A549 (cell line): Measurements from ENCODE around the gene CDH19. TPM values are rescaled to one million over a fixed set of nuclear protein-coding genes. Genes with fewer than 3 reads are reported as not detected.

Experiments
- ATAC-seq, 2 experiments: fragments of 200-7000 bp in 1 of 2; fragments of >200 bp in 1 of 2; cut with Nextera tagmentation in 1 of 2; cut with Tn5 transposase in 1 of 2; 3 replicates each; pipeline versions ENCODE4 v1.8.0 to v1.9.1; 2018 to 2020; ENCODE audit warnings: mild to moderate bottlenecking in 1 of 2, moderate library complexity in 1 of 2
- CTCF ChIA-PET: fragments of 300-600 bp; sonication (Branson Sonifier 250); formaldehyde crosslinking; extraction: SDS; loops from one replicate; lab custom pipeline; 2021; ENCODE audit warnings: antibody characterized with exemption, inconsistent platforms; lab: Yijun Ruan, JAX
- POLR2A ChIA-PET: fragments of 350-600 bp; formaldehyde crosslinking; extraction: SDS; loops from one replicate; lab custom pipeline; 2021; ENCODE audit warnings: antibody characterized with exemption, inconsistent platforms; lab: Yijun Ruan, JAX
- DNase-seq, 2 experiments: peaks; one replicate each; pipeline versions ENCODE4 v3.0.0 to v3.0.0-alpha.2; 2011 to 2016; ENCODE audit warnings: low read depth in 1 of 2, low spot score in 1 of 2
- FAIRE-seq: peaks from 2 replicates; lab custom pipeline; 2011; peaks lifted over from hg19 to GRCh38; lab: Jason Lieb, UNC
- H3K27ac ChIP-seq, 2 experiments: fragments of >200 bp; sonication (Bioruptor Twin); formaldehyde crosslinking; 3 replicates each; pipeline ENCODE4 v1.5.1; 2016 to 2017
- H3K4me1 ChIP-seq: fragments of >200 bp; sonication (Bioruptor Twin); formaldehyde crosslinking; 3 replicates; pipeline ENCODE4 v1.6.1; 2016
- H3K4me2 ChIP-seq: fragments of >200 bp; sonication (Bioruptor Twin); formaldehyde crosslinking; 3 replicates; pipeline ENCODE4 v1.6.1; 2016
- H3K4me3 ChIP-seq: fragments of >200 bp; sonication (Bioruptor Twin); formaldehyde crosslinking; 3 replicates; pipeline ENCODE4 v1.5.1; 2016
- H3K9me3 ChIP-seq: fragments of >200 bp; sonication (Bioruptor Twin); formaldehyde crosslinking; 3 replicates; pipeline ENCODE4 v1.6.1; 2016
- ATOH8 ChIP-seq: fragments of 250-450 bp; sonication (Bioruptor Pico); IDR thresholded peaks from 2 replicates; pipeline ENCODE4 v1.5.0; 2020; ENCODE audit warnings: low read depth, mild to moderate bottlenecking, moderate library complexity
- BCL3 ChIP-seq: fragments of >200 bp; sonication (Bioruptor Twin); formaldehyde crosslinking; IDR thresholded peaks from 3 replicates; pipeline ENCODE4 v1.6.1; 2016
- BHLHE40 ChIP-seq: IDR thresholded peaks from 2 replicates; pipeline ENCODE4 v1.6.1; 2012; ENCODE audit warnings: low read depth, low read length, inconsistent platforms
- CBX2 ChIP-seq: fragments of 200-600 bp; sonication (generic); IDR thresholded peaks from 2 replicates; pipeline ENCODE4 v1.6.1; 2016; ENCODE audit warnings: low read depth, mild to moderate bottlenecking, borderline replicate concordance
- CEBPB ChIP-seq, 2 experiments: fragments of >200 bp in 1 of 2; sonication (Bioruptor Twin) in 1 of 2; formaldehyde crosslinking in 1 of 2; IDR thresholded peaks; 2 replicates each; pipeline ENCODE4 v1.6.1; 2012 to 2016
- EHF ChIP-seq: fragments of 250-450 bp; sonication (Bioruptor Pico); IDR thresholded peaks from 2 replicates; pipeline ENCODE4 v1.5.0; 2020; ENCODE audit warnings: mild to moderate bottlenecking
- ELK1 ChIP-seq: fragments of 150-350 bp; IDR thresholded peaks from 2 replicates; pipeline ENCODE4 v1.6.1; 2014; ENCODE audit warnings: low read depth, mild to moderate bottlenecking, low read length
- EP300 ChIP-seq, 2 experiments: fragments of >200 bp; sonication (Bioruptor Twin); formaldehyde crosslinking; IDR thresholded peaks; 2 replicates in 1 of 2; 3 replicates in 1 of 2; pipeline ENCODE4 v1.6.1; 2016 to 2017
- FOSL2 ChIP-seq, 2 experiments: fragments of 450-650 bp in 1 of 2; fragments of >200 bp in 1 of 2; sonication (Bioruptor Twin) in 1 of 2; formaldehyde crosslinking; IDR thresholded peaks; 2 replicates each; pipeline versions ENCODE4 v1.5.0 to v1.6.1; 2016 to 2020; ENCODE audit warnings: mild to moderate bottlenecking in 1 of 2, moderate library complexity in 1 of 2
- FOXS1 ChIP-seq: fragments of 250-450 bp; sonication (Bioruptor Pico); IDR thresholded peaks from 2 replicates; pipeline ENCODE4 v1.5.0; 2020; ENCODE audit warnings: mild to moderate bottlenecking, moderate library complexity
- GATA3 ChIP-seq: IDR thresholded peaks from 2 replicates; pipeline ENCODE4 v1.6.1; 2012; ENCODE audit warnings: borderline replicate concordance
- HDAC2 ChIP-seq: fragments of 200-600 bp; sonication (generic); IDR thresholded peaks from 2 replicates; pipeline ENCODE4 v1.6.1; 2016
- HES2 ChIP-seq: fragments of >200 bp; sonication (Bioruptor Twin); formaldehyde crosslinking; IDR thresholded peaks from 2 replicates; pipeline ENCODE4 v1.6.1; 2016
- HEYL ChIP-seq: fragments of 250-450 bp; sonication (Bioruptor Pico); IDR thresholded peaks from 2 replicates; pipeline ENCODE4 v1.8.0; 2021; ENCODE audit warnings: mild to moderate bottlenecking, moderate library complexity
- HMGXB4 ChIP-seq: fragments of 250-450 bp; sonication (Bioruptor Pico); IDR thresholded peaks from 2 replicates; pipeline ENCODE4 v1.5.0; 2021; ENCODE audit warnings: mild to moderate bottlenecking, moderate library complexity, borderline replicate concordance
- HOXB13 ChIP-seq: fragments of 250-450 bp; sonication (Bioruptor Pico); IDR thresholded peaks from 2 replicates; pipeline ENCODE4 v1.5.0; 2020; ENCODE audit warnings: low read depth, mild to moderate bottlenecking, moderate library complexity
- JUNB ChIP-seq: fragments of >200 bp; sonication (Bioruptor Twin); formaldehyde crosslinking; IDR thresholded peaks from 2 replicates; pipeline ENCODE4 v1.6.1; 2016
- MYC ChIP-seq: IDR thresholded peaks from 2 replicates; pipeline ENCODE4 v1.6.1; 2012; ENCODE audit warnings: mild to moderate bottlenecking, inconsistent platforms, low read length, improper control_type of control experiment, borderline replicate concordance
- NFE2L2 ChIP-seq: fragments of 150-350 bp; conservative IDR thresholded peaks from 2 replicates; pipeline ENCODE4 v1.6.1; 2014; ENCODE audit warnings: low read length
- NR3C1 ChIP-seq: fragments of >200 bp; sonication (Bioruptor Twin); formaldehyde crosslinking; IDR thresholded peaks from 3 replicates; pipeline ENCODE4 v1.6.1; 2017
- POLR2AphosphoS2 ChIP-seq: conservative IDR thresholded peaks from 2 replicates; pipeline ENCODE4 v1.6.1; 2012; ENCODE audit warnings: low read length, improper control_type of control experiment, inconsistent platforms
- RAD21 ChIP-seq, 2 experiments: fragments of >200 bp in 1 of 2; sonication (Bioruptor Twin) in 1 of 2; formaldehyde crosslinking in 1 of 2; IDR thresholded peaks in 1 of 2; conservative IDR thresholded peaks in 1 of 2; 2 replicates in 1 of 2; 3 replicates in 1 of 2; pipeline ENCODE4 v1.6.1; 2012 to 2018; ENCODE audit warnings: inconsistent platforms in 1 of 2
- RCOR1 ChIP-seq: fragments of 150-350 bp; IDR thresholded peaks from 2 replicates; pipeline ENCODE4 v1.6.1; 2014; ENCODE audit warnings: antibody characterized with exemption, low read length, low read depth
- RNF2 ChIP-seq: fragments of 200-600 bp; sonication (generic); IDR thresholded peaks from 2 replicates; pipeline ENCODE4 v1.6.1; 2016; ENCODE audit warnings: low read depth, mild to moderate bottlenecking, antibody characterized with exemption, moderate library complexity, borderline replicate concordance
- WGBS: methylation state at CpG from one replicate; pipeline ENCODE4 v1.1.6; 2017; ENCODE audit errors: missing lambda C conversion rate; 5-methylcytosine and 5-hydroxymethylcytosine counted together
- polyA plus RNA-seq, 4 experiments: library from polyadenylated mRNA; depleted of rRNA in 3 of 4; stranded (reverse); fragments of >200 nt; fragmentation: RNase III in 1 of 4; extraction: RNeasy Plus Mini Kit Qiagen cat#74134 plus additional on column Dnase treatment in 1 of 4; gene quantifications; 2 replicates in 3 of 4; 3 replicates in 1 of 4; pipeline ENCODE4 v1.2.3, GENCODE V29; 2011 to 2017

The CDH19 gene
- polyA plus RNA-seq, 2 of the 4 experiments (the other 2 are of a cell fraction): 1.4 to 1.5 TPM

- TF ChIP-seq RAD21 (conservative IDR thresholded peaks at IDR 0.05 in 1 of 2, IDR thresholded peaks at IDR 0.05 in 1 of 2) (no peak), HMGXB4 (no peak), BCL3 (no peak), POLR2AphosphoS2 (no peak), NFE2L2 (no peak), FOXS1 (CRISPR knock-in tag) (no peak), EP300 (IDR thresholded peaks at IDR 0.05) (no peak), MYC (no peak), CEBPB (IDR thresholded peaks at IDR 0.05) (no peak), ATOH8 (CRISPR knock-in tag) (no peak), BHLHE40 (no peak)
- no peak overlapping the region for H3K4me2 ChIP-seq
- WGBS: 67% methylated on average over 1 of the region's 1 CpG
- FAIRE-seq (no peak), DNase-seq (no peak), ATAC-seq (no peak)
- H3K9me3 ChIP-seq: no peaks in the 10 kb centered on the region
- H3K4me1 ChIP-seq: no peaks in the 10 kb centered on the region
- H3K27ac ChIP-seq: no peak overlapping the region
- POLR2A ChIA-PET: no interaction called here
- CTCF ChIA-PET: no interaction called here
- H3K4me3 ChIP-seq: no peak overlapping the region
These were observed 50.1 kb downstream of the CDH19 start for GRCh38 chr18:66553824-66554223.

- H3K4me2 ChIP-seq: no peak overlapping the region
- no peak for DNase-seq
- WGBS: 84% methylated on average over 3 of the region's 3 CpGs
- H3K27ac ChIP-seq: no peak overlapping the region
- ChIA-PET POLR2A (no interaction called here), CTCF (no interaction called here)
- H3K4me3 ChIP-seq: no peak overlapping the region
- no peak for ATAC-seq
- no peak for TF ChIP-seq CEBPB (IDR thresholded peaks at IDR 0.05)
- no peak for TF ChIP-seq JUNB
- TF ChIP-seq ELK1: no peak
- no peak for TF ChIP-seq HEYL (CRISPR knock-in tag)
- TF ChIP-seq CBX2: no peak
- no peak for TF ChIP-seq FOSL2 (IDR thresholded peaks at IDR 0.05)
- no peak for TF ChIP-seq FOSL2 (CRISPR knock-in tag; IDR thresholded peaks at IDR 0.05)
- no peak for TF ChIP-seq FOXS1 (CRISPR knock-in tag)
- no peak for TF ChIP-seq NR3C1
- no peak for TF ChIP-seq HDAC2
- TF ChIP-seq HES2: no peak
- no peak for TF ChIP-seq EHF (CRISPR knock-in tag)
- no peak for TF ChIP-seq RCOR1
- TF ChIP-seq HOXB13 (CRISPR knock-in tag): no peak
- TF ChIP-seq BCL3: no peak
- TF ChIP-seq GATA3: no peak
- no peak for TF ChIP-seq RNF2
- H3K9me3 ChIP-seq: no peaks in the 10 kb centered on the region
- H3K4me1 ChIP-seq: no peaks in the 10 kb centered on the region
- no peak for FAIRE-seq
These were observed 53.5 kb downstream of the CDH19 start for GRCh38 chr18:66550366-66550765.
